Measurements from ENCODE around the gene TMEM243.
"Not testable (repeated sequence)": the region's sequence is repeated elsewhere in the genome, so short reads cannot be mapped to it uniquely, and the experiment has no call there.

The TMEM243 gene

DNA sequence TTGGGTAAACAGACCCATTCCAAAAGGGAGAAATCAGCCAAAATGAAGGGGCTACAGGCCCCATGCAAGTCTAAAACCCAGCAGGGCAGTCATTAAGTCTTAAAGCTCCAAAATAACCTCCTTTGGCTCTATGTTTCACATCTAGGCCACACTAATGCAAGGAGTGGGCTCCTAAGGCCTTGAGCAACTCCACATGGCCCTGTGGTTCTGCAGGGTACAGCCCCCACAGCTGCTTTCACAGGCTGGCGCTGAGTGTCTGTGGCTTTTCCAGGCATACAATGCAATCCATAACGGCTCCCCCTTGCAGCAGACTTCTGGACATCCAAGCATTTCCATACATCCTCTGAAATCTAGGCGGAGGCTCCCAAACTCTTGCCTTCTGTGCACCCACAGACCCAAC lies 9.0 kb downstream of the TMEM243 start:
- DNase-seq (ENCODE audit: low spot score) = no peak

GRCh38 chr7:87209295-87209924 lies 10.1 kb downstream of the TMEM243 start:
- no peak for DNase-seq (ENCODE audit: low spot score)

GRCh38 chr7:87206361-87206760 lies 13.2 kb downstream of the TMEM243 start:
- no peak for DNase-seq (ENCODE audit: low spot score)

DNA sequence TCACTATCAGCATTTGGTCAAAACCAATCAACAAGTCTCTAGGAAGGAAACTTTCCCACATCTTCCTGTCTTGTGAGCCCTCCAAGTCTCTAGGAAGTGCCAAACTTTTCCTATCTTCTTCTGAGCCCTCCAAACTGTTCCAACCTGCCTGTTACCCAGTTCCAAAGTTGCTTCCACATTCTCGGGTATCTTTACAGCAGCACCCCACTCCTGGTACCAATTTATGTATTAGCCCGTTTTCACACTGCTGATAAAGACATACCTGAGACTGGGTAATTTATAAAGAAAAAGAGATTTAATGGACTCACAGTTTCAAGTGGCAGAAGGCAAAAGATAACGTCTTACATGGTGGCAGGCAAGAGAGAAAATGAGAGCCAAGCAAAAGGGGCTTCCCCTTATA lies 13.8 kb downstream of the TMEM243 start:
- not testable (repeated sequence) for DNase-seq (ENCODE audit: low spot score)

GRCh38 chr7:87204933-87205332 lies 14.6 kb downstream of the TMEM243 start:
- DNase-seq (ENCODE audit: low spot score) = no peak

GRCh38 chr7:87203929-87204328 lies 15.6 kb downstream of the TMEM243 start:
- not testable (repeated sequence) for DNase-seq (ENCODE audit: low spot score)

DNA sequence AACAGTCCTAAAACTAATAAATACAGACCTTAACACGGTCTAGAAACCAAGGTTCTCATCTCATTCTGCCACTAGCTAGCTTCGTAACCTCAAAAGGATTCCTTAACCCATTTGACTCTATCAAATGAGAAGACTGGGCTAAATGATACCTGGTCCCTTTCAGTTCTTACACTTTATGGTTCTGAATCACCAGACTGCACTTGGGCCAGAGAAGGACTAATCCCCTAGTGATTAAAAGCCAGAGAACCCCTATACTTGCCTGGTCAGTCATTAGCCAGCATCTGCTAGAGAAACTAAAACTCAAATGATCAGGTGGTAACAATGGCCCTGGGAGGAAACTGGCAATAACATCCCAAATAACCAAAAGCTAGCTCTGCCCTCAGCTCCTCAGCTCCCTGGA lies 16.8 kb downstream of the TMEM243 start:
- DNase-seq (ENCODE audit: low spot score) = no peak

- DNase-seq (ENCODE audit: low spot score) = no peak
Observed at GRCh38 chr7:87202208-87202607, 17.3 kb downstream of the TMEM243 start.

- no peak for DNase-seq (ENCODE audit: low spot score)
Observed at GRCh38 chr7:87199700-87200450, 19.7 kb downstream of the TMEM243 start.

GRCh38 chr7:87199241-87199640 lies 20.3 kb downstream of the TMEM243 start:
- DNase-seq (ENCODE audit: low spot score) = no peak

DNA sequence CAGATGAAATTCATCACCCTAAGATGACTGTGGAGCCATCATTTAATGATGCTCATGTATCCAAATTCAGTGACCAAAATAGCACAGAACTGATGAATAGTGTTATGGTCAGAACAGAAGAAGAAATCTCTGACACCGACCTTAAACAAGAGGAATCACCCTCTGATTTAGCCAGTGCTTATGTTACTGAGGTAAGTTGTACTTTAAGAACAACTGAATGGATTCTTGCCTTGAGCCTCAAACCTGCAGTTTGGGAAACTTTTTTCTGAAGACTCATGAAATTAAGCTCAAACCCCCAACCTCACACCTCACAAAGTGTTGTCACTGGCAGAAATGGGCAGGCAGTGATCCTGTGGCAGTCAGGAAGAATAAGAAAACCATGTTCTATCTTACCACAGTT lies 25.6 kb downstream of the TMEM243 start:
- DNase-seq (ENCODE audit: low spot score) = no peak

DNA sequence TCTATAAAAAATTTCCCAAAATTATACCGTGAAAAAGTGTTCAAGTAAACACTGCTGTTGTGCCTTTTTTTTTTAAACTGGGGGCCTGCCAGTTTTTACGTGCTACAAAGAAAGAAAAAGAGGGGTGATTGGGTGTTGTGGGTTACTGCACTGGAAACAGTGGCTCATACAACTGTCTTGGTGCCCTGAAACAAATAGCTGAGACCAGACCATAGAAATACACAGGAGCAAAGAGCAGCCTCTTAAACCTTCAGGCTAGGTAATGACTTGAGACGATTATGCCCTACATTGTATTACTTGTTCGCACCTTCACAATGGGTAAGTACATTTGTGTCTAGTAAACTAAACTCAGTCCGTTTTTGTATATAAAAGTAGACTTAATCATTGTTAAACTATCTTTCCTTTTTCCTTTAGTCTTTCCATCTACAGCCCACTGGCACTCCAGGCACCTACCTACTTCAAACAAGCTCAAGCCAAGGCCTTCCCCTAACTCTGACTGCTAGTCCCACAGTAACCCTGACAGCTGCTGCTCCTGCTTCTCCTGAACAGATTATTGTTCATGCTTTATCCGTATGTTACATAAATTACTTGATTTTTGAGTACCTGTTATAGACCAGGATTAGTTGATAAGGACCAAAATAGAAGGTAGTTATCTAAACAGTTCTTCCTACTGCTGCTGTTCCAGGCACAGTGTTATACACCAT lies 26.6 kb downstream of the TMEM243 start:
- DNase-seq (ENCODE audit: low spot score) = no peak

DNA sequence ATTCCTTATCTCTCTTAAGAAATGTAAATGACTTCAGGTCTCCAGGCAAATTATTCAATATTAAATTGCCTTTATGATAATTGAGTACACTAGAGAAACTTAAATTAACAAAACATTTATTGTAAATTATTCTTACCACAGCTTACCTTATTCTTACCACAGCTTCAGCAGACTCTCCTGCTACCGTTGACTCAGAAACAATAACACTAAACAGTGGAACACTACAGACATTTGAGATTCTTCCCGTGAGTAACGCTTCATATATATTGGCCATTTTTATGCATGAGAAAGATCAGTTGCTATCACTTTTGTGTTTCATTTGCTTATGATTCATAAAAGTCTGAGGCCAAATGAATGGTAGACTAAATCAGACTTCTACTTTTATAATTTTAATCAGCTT lies 28.7 kb downstream of the TMEM243 start:
- no peak for DNase-seq (ENCODE audit: low spot score)

DNA sequence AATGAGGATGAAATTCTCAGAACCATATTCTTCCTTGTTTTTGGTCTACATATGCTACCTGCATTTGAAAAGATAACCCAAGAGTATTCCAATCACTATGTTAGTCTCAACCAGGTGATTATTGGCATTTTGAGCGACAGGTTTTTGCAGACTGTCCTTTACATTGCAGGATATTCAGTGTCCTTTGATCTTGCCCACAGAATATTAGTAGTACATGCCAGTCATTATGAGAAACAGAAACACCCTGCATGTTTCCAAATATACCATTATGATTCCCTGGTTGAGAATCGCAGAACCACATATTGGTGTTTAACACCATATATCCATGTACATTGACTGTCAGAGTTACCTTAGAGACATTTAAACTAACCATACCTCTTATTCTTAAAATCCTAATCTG lies 30.6 kb downstream of the TMEM243 start:
- DNase-seq (ENCODE audit: low spot score) = no peak

DNA sequence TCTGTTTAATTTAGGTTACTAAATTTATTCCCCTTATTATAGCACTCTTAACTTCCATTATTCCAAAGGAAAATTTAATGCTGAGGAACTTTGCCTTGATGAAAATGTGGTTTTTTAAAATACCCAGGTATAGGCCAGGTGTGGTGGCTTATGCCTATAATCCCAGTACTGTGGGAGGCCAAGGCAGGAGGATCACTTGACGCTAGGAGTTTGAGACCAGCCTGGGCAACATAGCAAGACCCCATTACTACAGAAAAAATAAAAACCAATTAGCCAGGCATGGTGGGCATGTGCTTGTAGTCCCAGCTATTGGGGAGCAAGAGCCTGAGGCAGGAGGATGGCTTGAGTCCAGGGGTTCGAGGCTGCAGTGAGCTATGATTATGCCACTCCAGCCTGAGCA lies 32.4 kb downstream of the TMEM243 start:
- no peak for DNase-seq (ENCODE audit: low spot score)

- DNase-seq (ENCODE audit: low spot score) = no peak
Observed at GRCh38 chr7:87179180-87179579, 40.4 kb downstream of the TMEM243 start.

DNA sequence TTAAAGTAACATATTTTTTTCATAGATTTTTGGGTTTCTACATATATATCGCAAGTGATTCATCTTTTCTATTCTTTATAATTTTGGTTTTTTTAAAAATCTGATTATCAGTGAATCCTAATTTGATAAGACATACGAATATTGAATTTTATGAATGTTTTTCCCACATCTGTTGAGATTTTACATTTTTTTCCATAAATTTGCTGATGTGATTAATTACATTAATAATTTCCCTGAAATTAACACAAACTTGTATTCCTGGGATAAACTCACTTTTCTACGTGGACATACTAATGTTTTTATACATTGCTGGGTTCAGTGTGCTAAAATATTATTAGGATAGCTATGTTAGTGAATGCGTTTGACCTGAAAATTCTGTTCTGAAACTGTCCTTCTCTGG lies 41.2 kb downstream of the TMEM243 start:
- DNase-seq (ENCODE audit: low spot score) = no peak

- no peak for DNase-seq (ENCODE audit: low spot score)
Observed at GRCh38 chr7:87173471-87173870, 46.1 kb downstream of the TMEM243 start.

DNA sequence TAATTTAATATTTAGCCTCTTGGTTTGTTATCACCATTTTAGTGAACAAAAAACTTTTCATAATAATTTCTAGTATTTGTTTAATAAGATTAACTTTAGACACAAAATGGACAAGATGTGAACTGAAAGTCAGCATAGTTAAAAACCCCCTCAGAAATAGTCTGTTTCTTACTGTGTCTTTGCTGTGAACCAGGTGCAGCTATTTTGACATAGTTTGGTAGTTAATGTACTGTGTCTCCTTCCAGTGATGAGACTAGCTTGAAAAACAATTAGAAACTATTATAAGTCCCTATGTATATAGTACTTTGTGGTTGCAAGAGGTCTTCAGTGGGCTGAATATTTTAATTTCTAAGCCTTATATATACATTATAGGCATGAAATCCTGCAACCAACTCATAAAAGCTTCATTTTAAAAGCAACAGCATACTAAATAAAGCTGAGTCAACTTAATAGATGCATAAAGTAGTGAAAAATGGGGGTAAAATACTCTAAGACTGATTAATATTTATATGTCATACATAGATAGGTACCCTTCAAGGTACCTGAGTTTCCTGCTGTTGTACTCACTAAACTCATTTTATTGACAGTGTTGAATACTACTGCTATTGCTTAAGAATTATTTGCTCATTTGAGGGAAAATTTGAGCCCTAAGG lies 48.1 kb downstream of the TMEM243 start:
- DNase-seq (ENCODE audit: low spot score) = no peak

DNA sequence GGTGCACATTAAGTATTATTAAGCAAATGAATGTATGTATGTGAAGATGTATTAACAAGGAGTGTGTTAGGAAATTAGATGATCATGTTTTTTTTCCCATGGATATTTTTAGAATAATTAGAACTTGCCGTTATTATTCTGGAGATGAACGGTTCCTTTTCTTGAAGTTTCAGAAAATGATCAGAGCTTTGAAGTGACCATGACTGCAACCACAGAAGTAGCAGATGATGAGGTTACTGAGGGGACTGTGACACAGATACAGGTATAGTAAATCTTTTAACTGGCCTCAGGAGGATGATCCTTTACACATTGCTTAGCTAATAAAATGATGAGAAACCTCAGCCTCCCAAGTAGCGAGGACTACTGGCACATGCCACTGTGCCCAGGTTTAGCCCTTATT lies 48.7 kb downstream of the TMEM243 start:
- DNase-seq (ENCODE audit: low spot score) = no peak

DNA sequence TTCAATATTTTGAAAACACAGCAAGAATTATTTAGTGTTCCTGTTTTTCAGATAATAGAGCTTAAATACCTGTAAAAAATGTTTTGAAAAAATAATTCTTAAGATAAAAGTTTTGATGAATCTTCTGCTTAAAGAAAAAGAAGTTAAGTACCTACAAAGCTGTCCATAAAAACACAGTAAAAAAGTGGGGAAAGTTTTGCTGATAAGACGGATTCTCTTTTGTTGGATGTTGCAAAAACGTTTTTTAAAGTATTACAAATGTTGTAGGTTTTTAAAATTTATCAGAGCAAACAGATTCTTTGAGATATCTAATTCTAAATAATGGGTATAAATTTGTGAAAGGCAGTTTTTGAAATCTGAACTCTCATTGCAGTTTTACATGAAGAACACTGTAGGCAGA lies 55.1 kb downstream of the TMEM243 start:
- DNase-seq (ENCODE audit: low spot score) = no peak

GRCh38 chr7:87159538-87159937 lies 60.0 kb downstream of the TMEM243 start:
- no peak for DNase-seq (ENCODE audit: low spot score)

DNA sequence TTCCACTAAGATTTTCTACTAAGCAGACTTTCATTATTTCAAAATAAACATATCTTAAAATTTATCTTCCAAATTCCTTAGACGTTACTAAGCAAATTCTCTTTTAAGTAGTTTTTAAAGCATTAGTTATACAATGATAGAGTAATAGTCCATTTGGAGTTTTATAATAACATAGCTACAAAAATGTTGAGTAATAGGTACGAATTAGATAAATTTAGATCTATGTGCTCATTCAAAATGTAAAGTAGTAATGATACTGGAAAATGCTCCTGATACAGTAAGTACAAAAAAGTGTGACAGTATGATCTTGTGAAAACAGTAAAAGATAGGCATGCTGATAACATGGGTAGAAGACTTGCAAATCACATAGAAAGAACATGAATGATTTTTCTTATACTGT lies 62.8 kb downstream of the TMEM243 start:
- DNase-seq (ENCODE audit: low spot score) = no peak

Data from LoVo (cell line).